ENCODE data around the gene LIG3.
"Not testable (repeated sequence)": the region's sequence is repeated elsewhere in the genome, so short reads cannot be mapped to it uniquely, and the experiment has no call there.

The LIG3 gene

GRCh38 chr17:35023538-35023937, 43.2 kb downstream of the LIG3 start:
- H3K4me3 Mint-ChIP-seq = no peak overlapping the region
- H3K4me1 Mint-ChIP-seq = peaks cover 6% of the 10 kb centered on the region
- peak overlapping the region in 1 of 3 experiments; percentile 47 for H3K27ac Mint-ChIP-seq
- H3K9me3 Mint-ChIP-seq = no peaks in the 10 kb centered on the region
- no peaks in the 10 kb centered on the region for H3K36me3 Mint-ChIP-seq (ENCODE audit: low read depth)
- no peaks in the 10 kb centered on the region for H3K27me3 Mint-ChIP-seq (ENCODE audit: low read depth)
- TF ChIP-seq CTCF (IDR thresholded peaks at IDR 0.05; ENCODE audit: unreplicated experiment in 3 of 3) = no peak

- no peaks in the 10 kb centered on the region for H3K9me3 Mint-ChIP-seq
- no peaks in the 10 kb centered on the region for H3K4me1 Mint-ChIP-seq
- no peaks in the 10 kb centered on the region for H3K27me3 Mint-ChIP-seq (ENCODE audit: low read depth)
- H3K27ac Mint-ChIP-seq = no peak overlapping the region
- no peak overlapping the region for H3K4me3 Mint-ChIP-seq
- no peak for TF ChIP-seq CTCF (IDR thresholded peaks at IDR 0.05; ENCODE audit: unreplicated experiment in 3 of 3)
- no peaks in the 10 kb centered on the region for H3K36me3 Mint-ChIP-seq (ENCODE audit: low read depth)
Observed at GRCh38 chr17:35025541-35025940, 45.2 kb downstream of the LIG3 start.

GRCh38 chr17:35028097-35028496, 47.8 kb downstream of the LIG3 start:
- H3K4me1 Mint-ChIP-seq; H3K27me3 Mint-ChIP-seq (ENCODE audit: low read depth); H3K36me3 Mint-ChIP-seq (ENCODE audit: low read depth); H3K27ac Mint-ChIP-seq; H3K4me3 Mint-ChIP-seq; H3K9me3 Mint-ChIP-seq: not testable (repeated sequence)

GRCh38 chr17:35028531-35029262, 48.4 kb downstream of the LIG3 start:
- peaks cover 4% of the 10 kb centered on the region for H3K36me3 Mint-ChIP-seq (ENCODE audit: low read depth)
- H3K9me3 Mint-ChIP-seq = no peaks in the 10 kb centered on the region
- no peak overlapping the region for H3K27ac Mint-ChIP-seq
- TF ChIP-seq CTCF (IDR thresholded peaks at IDR 0.05; ENCODE audit: unreplicated experiment in 3 of 3) = no peak
- H3K27me3 Mint-ChIP-seq (ENCODE audit: low read depth) = no peaks in the 10 kb centered on the region
- no peaks in the 10 kb centered on the region for H3K4me1 Mint-ChIP-seq
- H3K4me3 Mint-ChIP-seq = no peak overlapping the region

GRCh38 chr17:35030780-35031179, 50.5 kb downstream of the LIG3 start:
- Mint-ChIP-seq H3K4me1 (no peaks in the 10 kb centered on the region), H3K36me3 (ENCODE audit: low read depth) (peaks cover 4% of the 10 kb centered on the region), H3K4me3 (no peak overlapping the region), H3K27me3 (ENCODE audit: low read depth) (no peaks in the 10 kb centered on the region), H3K9me3 (no peaks in the 10 kb centered on the region), H3K27ac (no peak overlapping the region)
- no peak for TF ChIP-seq CTCF (IDR thresholded peaks at IDR 0.05; ENCODE audit: unreplicated experiment in 3 of 3)

GRCh38 chr17:35038453-35038852, 58.1 kb downstream of the LIG3 start:
- peaks cover 7% of the 10 kb centered on the region for H3K36me3 Mint-ChIP-seq (ENCODE audit: low read depth)
- H3K4me3 Mint-ChIP-seq = no peak overlapping the region
- H3K9me3 Mint-ChIP-seq = no peaks in the 10 kb centered on the region
- no peak for TF ChIP-seq CTCF (IDR thresholded peaks at IDR 0.05; ENCODE audit: unreplicated experiment in 3 of 3)
- no peaks in the 10 kb centered on the region for H3K27me3 Mint-ChIP-seq (ENCODE audit: low read depth)
- H3K4me1 Mint-ChIP-seq = no peaks in the 10 kb centered on the region
- no peak overlapping the region for H3K27ac Mint-ChIP-seq

All from nephron (organoid).